Measurements from ENCODE around the gene BMP2K. TPM values are rescaled to one million over a fixed set of nuclear protein-coding genes. Genes with fewer than 3 reads are reported as not detected.
"Not testable (repeated sequence)": the region's sequence is repeated elsewhere in the genome, so short reads cannot be mapped to it uniquely, and the experiment has no call there.

BMP2K gene
- total RNA-seq, 2 experiments from 2014 or later: 9.6 to 11.0 TPM

DNA sequence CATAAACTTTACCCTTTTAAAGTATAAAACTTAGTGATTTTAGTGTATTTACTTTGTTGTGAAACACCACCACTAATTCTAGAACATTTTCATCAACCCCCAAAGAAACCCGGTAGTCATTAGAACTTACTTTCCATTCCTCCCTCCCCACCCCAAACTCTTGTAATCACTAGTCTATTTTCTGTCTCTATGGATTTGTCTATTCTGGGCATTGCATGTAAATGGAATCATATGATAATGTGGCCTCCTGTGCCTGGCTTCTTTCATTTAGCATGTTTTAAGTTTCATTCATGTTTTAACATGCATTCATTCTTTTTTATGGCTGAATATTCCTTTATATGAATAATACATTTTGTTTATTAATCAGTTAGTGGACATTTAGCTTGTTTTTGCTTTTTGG, 27.8 kb downstream of the BMP2K start:
- Mint-ChIP-seq H3K9me3 (peaks cover 14% of the 10 kb centered on the region), H3K27ac (no peak overlapping the region), H3K36me3 (peaks cover 14% of the 10 kb centered on the region), H3K27me3 (no peaks in the 10 kb centered on the region), H3K4me1 (ENCODE audit: low read depth) (peaks cover 5% of the 10 kb centered on the region), H3K4me3 (no peak overlapping the region)
- no peak for DNase-seq
- ChIA-PET POLR2A (no interaction called here), CTCF (no interaction called here)
- intact Hi-C loops (cut with micrococcal nuclease): no loop called here

DNA sequence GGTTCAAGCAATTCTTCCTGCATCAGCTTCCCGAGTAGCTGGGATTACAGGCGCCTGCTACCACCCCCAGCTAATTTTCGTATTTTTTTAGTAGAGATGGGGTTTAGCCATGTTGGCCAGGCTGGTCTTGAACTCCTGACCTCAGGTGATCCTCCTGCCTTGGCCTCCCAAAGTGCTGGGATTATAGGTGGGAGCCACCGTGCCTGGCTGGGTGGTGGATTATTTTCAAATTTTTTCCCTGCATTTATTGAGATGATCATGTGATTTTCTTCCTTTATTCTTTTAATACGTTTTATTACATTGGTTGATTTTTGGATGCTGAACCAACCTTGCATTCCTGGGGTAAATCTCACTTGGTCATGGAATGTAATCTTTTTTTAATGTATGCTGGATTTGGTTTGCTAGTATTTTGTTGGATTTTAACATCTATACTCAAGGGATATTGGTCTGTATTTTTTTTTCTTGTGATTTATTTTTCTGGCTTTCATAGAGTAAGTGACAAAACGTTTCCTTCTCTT, 30.9 kb downstream of the BMP2K start:
- Mint-ChIP-seq H3K36me3 (peaks cover 14% of the 10 kb centered on the region), H3K4me3 (no peak overlapping the region), H3K27ac (no peak overlapping the region), H3K4me1 (ENCODE audit: low read depth) (no peaks in the 10 kb centered on the region), H3K9me3 (peaks cover 14% of the 10 kb centered on the region), H3K27me3 (no peaks in the 10 kb centered on the region)
- no peak for DNase-seq
- ChIA-PET CTCF (no interaction called here), POLR2A (no interaction called here)
- intact Hi-C loops (cut with micrococcal nuclease): no loop called here

DNA sequence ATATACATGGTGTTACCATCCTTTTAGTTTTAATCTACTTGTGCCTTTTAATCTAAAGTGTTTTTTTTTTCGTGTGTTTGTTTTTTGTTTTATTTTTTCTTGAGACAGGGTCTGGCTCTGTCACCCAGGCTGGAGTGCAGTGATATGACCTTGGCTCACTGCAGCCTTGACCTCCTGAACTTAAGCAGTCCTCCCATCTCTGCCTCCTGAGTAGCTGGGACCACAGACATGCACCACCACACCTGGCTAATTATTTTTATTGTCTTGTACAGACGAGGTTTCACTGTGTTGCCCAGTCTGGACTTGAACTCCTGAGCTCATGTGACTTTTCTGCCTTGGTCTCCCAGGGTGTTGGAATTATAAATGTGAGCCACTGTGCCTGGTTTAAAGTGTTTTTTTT, 33.1 kb downstream of the BMP2K start:
- POLR2A ChIA-PET: no interaction called here
- DNase-seq: no peak
- no peak overlapping the region for H3K27ac Mint-ChIP-seq
- H3K27me3 Mint-ChIP-seq: no peaks in the 10 kb centered on the region
- peaks cover 14% of the 10 kb centered on the region for H3K36me3 Mint-ChIP-seq
- intact Hi-C loops (cut with micrococcal nuclease): no loop called here
- H3K4me1 Mint-ChIP-seq (ENCODE audit: low read depth): no peaks in the 10 kb centered on the region
- CTCF ChIA-PET: interaction anchor here (1.1 kb wide), 1 partner anchor 12 kb away, joined by 5 read pairs; no protein-coding TSS in a partner anchor
- H3K9me3 Mint-ChIP-seq: peaks cover 14% of the 10 kb centered on the region
- no peak overlapping the region for H3K4me3 Mint-ChIP-seq

DNA sequence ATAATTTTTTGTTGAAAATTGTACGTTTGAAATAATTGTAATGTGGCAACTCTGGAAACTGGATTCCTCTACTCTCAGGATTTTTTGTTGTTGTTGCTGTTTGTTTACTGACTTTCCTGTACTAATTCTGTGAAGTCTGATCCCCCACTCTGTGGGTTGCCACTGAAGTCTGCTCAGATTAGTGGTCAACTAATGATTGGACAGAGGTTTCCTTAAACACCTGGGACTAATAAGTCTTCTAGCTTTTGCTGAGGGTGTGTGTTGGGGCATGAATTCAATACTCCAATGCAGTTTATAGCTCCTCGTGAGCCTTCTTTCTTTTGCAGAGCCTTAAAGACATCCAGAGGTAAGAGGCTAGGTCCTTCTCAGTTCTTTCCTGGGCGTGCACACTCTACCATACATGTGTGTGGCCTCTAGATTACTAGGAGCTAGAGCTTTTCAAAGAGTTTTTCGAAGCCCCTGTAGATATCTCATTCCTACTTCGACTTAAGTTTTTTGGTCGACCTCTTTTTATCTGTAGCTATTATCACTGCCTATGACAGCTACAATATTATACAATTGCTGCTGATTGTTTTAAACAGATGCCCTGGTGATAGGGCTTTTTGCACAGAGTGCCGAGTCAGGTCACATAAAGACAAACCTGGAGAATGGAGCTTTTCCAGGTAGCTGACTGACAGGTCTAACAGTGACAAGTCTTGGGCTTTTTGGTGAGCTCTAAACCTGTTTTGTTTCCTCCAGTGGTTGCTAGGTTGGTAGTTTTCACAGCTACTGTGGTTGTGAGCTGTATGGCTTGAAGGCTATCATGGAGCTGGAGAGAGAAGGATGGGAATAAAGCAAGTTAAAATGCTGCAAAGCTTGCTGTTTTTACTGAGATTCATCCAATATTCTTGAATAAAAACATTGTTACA, 34.0 kb downstream of the BMP2K start:
- Mint-ChIP-seq H3K27me3 (no peaks in the 10 kb centered on the region), H3K36me3 (peaks cover 8% of the 10 kb centered on the region), H3K4me3 (no peak overlapping the region), H3K27ac (no peak overlapping the region), H3K9me3 (peaks cover 14% of the 10 kb centered on the region), H3K4me1 (ENCODE audit: low read depth) (no peaks in the 10 kb centered on the region)
- POLR2A ChIA-PET: no interaction called here
- CTCF ChIA-PET: interaction anchor here (1.1 kb wide), 1 partner anchor 11 kb away, joined by 5 read pairs; no protein-coding TSS in a partner anchor
- no peak for DNase-seq
- intact Hi-C loops (cut with micrococcal nuclease): no loop called here

DNA sequence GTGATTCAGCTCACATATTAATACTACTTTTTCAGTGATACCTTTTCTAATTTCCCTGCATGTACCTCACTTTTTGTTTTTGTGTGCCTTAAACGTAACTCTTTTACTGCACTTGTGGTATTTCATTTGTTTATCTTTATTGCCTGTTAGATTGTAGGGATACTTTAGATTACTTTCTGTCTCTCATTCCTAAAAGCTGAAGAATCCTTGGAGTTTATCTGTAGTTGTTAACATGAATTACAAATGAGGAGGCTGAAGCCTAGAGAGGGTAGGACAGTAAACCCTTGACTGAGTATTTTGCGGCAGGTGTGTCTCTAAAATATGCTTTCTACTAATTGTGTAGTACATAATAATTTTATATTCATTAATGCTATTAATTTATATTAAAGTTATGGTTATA, 34.9 kb downstream of the BMP2K start:
- Mint-ChIP-seq H3K27ac (no peak overlapping the region), H3K9me3 (peaks cover 14% of the 10 kb centered on the region), H3K36me3 (peaks cover 7% of the 10 kb centered on the region), H3K27me3 (no peaks in the 10 kb centered on the region), H3K4me3 (no peak overlapping the region), H3K4me1 (ENCODE audit: low read depth) (no peaks in the 10 kb centered on the region)
- DNase-seq: no peak
- POLR2A ChIA-PET: no interaction called here
- CTCF ChIA-PET: no interaction called here
- intact Hi-C loops (cut with micrococcal nuclease): no loop called here

DNA sequence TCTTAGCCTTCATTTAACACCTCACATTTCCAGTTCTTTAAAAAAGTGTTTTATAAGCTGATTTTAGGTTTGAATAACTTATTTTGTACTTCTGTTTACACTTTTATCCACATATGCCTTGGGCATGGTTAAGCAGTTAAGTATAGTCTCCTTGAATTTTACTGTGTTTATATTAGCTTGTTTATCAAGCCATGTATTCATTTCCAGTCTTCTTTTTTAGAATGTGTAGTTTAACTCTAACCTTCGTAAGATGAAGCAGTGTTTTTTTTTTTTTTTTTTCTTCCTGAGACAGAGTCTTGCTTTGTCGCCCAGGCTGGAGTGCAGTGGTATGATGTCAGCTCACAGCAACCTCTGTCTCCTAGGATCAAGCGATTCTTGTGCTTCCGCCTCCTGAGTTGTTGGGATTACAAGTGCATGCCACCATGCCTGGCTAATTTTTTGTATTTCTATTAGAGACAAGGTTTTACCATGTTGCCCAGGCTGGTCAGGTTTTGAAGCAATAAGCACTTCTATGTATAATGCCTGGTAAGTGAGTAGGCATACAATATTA, 42.5 kb downstream of the BMP2K start:
- Mint-ChIP-seq H3K9me3 (no peaks in the 10 kb centered on the region), H3K27ac (no peak overlapping the region), H3K4me1 (ENCODE audit: low read depth) (peaks cover 3% of the 10 kb centered on the region), H3K36me3 (no peaks in the 10 kb centered on the region), H3K27me3 (no peaks in the 10 kb centered on the region), H3K4me3 (no peak overlapping the region)
- intact Hi-C loops (cut with micrococcal nuclease): no loop called here
- DNase-seq: no peak
- ChIA-PET CTCF (interaction anchor here (0.7 kb wide), 1 partner anchor 11 kb away, joined by 3 read pairs; no protein-coding TSS in a partner anchor), POLR2A (no interaction called here)

DNA sequence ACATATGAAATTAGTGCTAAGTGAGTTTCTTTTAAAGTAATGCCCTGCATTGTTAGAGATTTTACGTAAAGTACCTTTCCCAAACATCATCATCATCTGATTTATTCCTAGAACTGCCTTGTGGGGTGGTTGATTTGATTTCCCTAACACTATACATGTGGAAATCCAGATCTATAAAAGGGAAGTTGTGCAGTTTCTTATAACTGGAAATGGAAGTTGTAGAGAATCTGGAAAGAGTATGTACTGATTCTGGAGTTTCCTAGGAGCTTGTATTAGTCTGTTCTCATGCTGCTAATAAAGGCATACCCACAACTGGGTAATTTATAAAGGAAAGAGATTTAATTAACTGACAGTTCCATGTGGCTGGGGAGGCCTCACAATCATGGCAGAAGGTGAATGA, 47.9 kb downstream of the BMP2K start:
- ChIA-PET POLR2A (no interaction called here), CTCF (no interaction called here)
- no peak overlapping the region for H3K4me3 Mint-ChIP-seq
- H3K9me3 Mint-ChIP-seq: no peaks in the 10 kb centered on the region
- intact Hi-C loops (cut with micrococcal nuclease): no loop called here
- peaks cover 17% of the 10 kb centered on the region for H3K36me3 Mint-ChIP-seq
- peaks cover 4% of the 10 kb centered on the region for H3K4me1 Mint-ChIP-seq (ENCODE audit: low read depth)
- H3K27ac Mint-ChIP-seq: no peak overlapping the region
- DNase-seq: no peak
- no peaks in the 10 kb centered on the region for H3K27me3 Mint-ChIP-seq

DNA sequence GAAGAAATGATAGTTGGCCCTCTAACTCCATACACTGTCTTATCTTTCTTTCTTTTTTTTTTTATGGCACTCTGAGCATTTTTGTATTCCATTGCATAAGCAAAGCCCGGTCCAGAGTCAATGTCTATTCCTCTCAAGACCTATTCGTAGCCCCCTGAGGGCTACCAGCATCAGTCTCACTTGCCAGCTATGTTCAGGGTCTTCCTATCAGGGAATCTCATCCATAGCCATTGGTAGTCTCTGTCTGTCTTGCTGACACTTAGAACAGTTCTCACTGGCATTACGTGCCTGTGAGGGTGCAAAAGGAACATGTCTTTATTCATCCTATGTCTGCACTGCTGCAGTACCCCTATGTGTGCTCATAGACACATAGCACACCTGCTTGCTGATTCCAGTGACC, 51.0 kb downstream of the BMP2K start:
- Mint-ChIP-seq H3K27me3 (no peaks in the 10 kb centered on the region), H3K4me1 (ENCODE audit: low read depth) (peaks cover 4% of the 10 kb centered on the region), H3K36me3 (peaks cover 24% of the 10 kb centered on the region), H3K4me3 (no peak overlapping the region), H3K9me3 (no peaks in the 10 kb centered on the region), H3K27ac (no peak overlapping the region)
- intact Hi-C loops (cut with micrococcal nuclease): no loop called here
- DNase-seq: no peak
- ChIA-PET CTCF (no interaction called here), POLR2A (no interaction called here)

DNA sequence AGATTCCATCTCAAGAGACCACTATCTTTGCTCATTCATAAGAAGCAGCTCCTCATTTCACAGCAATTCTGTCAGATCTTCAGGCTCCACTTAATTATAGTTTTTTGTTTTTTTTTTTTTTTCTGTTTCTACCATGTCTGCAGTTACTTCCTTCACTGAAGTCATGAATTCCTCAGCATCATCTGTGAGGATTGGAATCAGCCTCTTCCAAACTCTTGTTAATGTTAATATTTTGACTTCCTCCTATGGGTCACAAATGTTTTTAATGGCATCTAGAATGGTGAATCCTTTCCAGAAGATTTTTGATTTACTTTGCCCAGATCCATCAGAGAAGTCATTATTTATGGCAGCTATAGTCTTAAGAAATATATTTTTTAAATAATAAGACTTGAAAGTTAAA, 53.1 kb downstream of the BMP2K start:
- intact Hi-C loops (cut with micrococcal nuclease): no loop called here
- POLR2A ChIA-PET: no interaction called here
- Mint-ChIP-seq H3K4me1 (ENCODE audit: low read depth) (no peaks in the 10 kb centered on the region), H3K9me3 (no peaks in the 10 kb centered on the region), H3K27me3 (no peaks in the 10 kb centered on the region), H3K27ac (no peak overlapping the region), H3K4me3 (no peak overlapping the region), H3K36me3 (peaks cover 26% of the 10 kb centered on the region)
- DNase-seq: no peak
- CTCF ChIA-PET: interaction anchor here (1.1 kb wide), 1 partner anchor 11 kb away, joined by 3 read pairs; no protein-coding TSS in a partner anchor

DNA sequence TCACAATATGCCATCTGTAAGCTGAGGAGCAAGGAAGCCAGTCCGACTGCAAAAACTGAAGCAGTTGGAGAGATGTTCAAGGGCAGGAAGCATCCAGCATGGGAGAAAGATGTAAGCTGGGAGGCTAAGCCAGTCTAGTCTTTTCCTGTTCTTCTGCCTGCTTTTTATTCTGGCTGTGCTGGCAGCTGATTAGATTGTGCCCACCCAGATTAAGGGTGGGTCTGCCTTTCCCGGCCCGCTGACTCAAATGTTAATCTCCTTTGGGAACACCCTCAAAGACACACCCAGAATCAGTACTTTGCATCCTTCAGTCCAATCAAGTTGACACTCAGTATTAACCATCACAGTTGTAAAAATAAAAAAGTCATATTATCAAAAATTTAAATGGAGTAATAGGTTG, 63.5 kb downstream of the BMP2K start:
- H3K4me1 Mint-ChIP-seq (ENCODE audit: low read depth); H3K27ac Mint-ChIP-seq; H3K4me3 Mint-ChIP-seq; H3K27me3 Mint-ChIP-seq; intact Hi-C loops (cut with micrococcal nuclease); POLR2A ChIA-PET; H3K9me3 Mint-ChIP-seq; DNase-seq: not testable (repeated sequence)
- H3K36me3 Mint-ChIP-seq: peaks cover 11% of the 10 kb centered on the region
- CTCF ChIA-PET: interaction anchor here (1.2 kb wide), 1 partner anchor 24 kb away, joined by 3 read pairs; no protein-coding TSS in a partner anchor

DNA sequence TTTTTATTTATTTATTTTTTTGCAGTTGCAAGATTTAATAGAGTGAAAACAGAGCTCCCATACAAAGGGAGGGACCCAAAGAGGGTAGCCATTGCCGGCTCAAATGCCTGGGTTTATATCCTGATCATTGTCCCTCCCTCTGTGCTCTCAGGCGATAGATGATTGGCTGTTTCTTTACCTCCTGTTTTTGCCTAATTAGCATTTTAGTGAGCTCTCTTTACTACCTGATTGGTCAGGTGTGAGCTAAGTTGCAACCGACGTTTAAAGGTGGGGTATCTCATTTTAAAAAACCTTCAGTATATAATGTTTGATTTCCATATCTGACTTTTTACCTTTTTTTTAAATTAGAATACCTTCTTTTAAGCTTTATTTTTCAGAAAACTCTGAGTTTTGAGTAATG, 64.1 kb downstream of the BMP2K start:
- DNase-seq; H3K4me3 Mint-ChIP-seq; H3K4me1 Mint-ChIP-seq (ENCODE audit: low read depth); POLR2A ChIA-PET; H3K9me3 Mint-ChIP-seq; intact Hi-C loops (cut with micrococcal nuclease); H3K27ac Mint-ChIP-seq; H3K27me3 Mint-ChIP-seq: not testable (repeated sequence)
- H3K36me3 Mint-ChIP-seq: peaks cover 11% of the 10 kb centered on the region
- CTCF ChIA-PET: interaction anchor here (1.2 kb wide), 1 partner anchor 24 kb away, joined by 3 read pairs; no protein-coding TSS in a partner anchor

DNA sequence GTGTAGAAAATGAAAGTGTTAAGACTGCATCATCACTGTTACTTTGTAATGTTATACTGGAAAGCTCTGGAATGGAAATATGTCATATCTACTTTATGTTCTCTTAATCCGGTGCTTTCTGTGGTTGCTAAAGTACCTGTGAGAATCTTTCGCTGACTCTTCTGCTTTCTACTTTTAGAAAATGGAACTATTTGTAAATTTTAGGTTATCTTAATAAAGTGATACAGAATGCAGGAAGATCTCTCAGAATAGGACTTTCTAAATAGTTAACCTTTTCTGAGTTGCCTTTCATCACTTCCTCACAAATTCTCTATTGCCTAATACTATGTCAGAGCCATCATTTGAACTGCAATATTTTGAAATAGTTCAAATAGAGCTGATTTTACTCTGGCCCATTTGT, 69.3 kb downstream of the BMP2K start:
- Mint-ChIP-seq H3K36me3 (peaks cover 5% of the 10 kb centered on the region), H3K27me3 (no peaks in the 10 kb centered on the region), H3K4me3 (no peak overlapping the region), H3K9me3 (no peaks in the 10 kb centered on the region), H3K27ac (no peak overlapping the region), H3K4me1 (ENCODE audit: low read depth) (peaks cover 4% of the 10 kb centered on the region)
- intact Hi-C loops (cut with micrococcal nuclease): no loop called here
- POLR2A ChIA-PET: no interaction called here
- no peak for DNase-seq
- CTCF ChIA-PET: no interaction called here

DNA sequence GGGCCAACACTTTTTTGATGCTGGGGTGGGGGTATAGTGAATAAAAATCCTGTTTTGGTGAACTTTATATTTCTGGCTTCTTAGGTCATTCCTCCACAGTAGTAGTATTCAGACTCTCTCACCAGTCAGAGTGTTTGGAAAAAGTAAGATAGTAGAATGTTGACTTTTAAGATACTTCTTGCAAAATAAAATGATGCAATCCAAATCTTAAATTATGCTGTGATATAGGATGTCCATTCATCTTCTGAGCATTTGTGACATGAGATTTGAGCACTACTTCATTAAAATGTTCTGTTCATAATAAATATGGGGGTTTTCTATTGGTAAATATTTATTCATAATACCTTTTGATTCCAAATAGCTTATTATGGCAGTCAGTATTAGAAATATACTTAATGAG, 70.1 kb downstream of the BMP2K start:
- POLR2A ChIA-PET: no interaction called here
- H3K27me3 Mint-ChIP-seq: no peaks in the 10 kb centered on the region
- H3K4me1 Mint-ChIP-seq (ENCODE audit: low read depth): peaks cover 4% of the 10 kb centered on the region
- DNase-seq: no peak
- CTCF ChIA-PET: no interaction called here
- peaks cover 5% of the 10 kb centered on the region for H3K36me3 Mint-ChIP-seq
- no peak overlapping the region for H3K4me3 Mint-ChIP-seq
- intact Hi-C loops (cut with micrococcal nuclease): no loop called here
- no peaks in the 10 kb centered on the region for H3K9me3 Mint-ChIP-seq
- no peak overlapping the region for H3K27ac Mint-ChIP-seq
